Hepatocyte (in vitro differentiated cells): ENCODE results near the gene LOXHD1. TPM values are rescaled to one million over a fixed set of nuclear protein-coding genes. Genes with fewer than 3 reads are reported as not detected.

Experiments used
- DNase-seq: peaks from one replicate; pipeline ENCODE4 v3.0.0-alpha.2; 2016; ENCODE audit warnings: low spot score
- H2AFZ ChIP-seq: fragments of 200-600 bp; sonication (generic); 2 replicates; pipeline ENCODE4 v1.6.0; 2016; ENCODE audit warnings: antibody characterized with exemption, mild to moderate bottlenecking
- H3K27ac ChIP-seq: fragments of 200-600 bp; sonication (generic); 2 replicates; pipeline ENCODE4 v1.5.1; 2016; ENCODE audit warnings: mild to moderate bottlenecking
- H3K27me3 ChIP-seq: fragments of 200-600 bp; sonication (generic); 2 replicates; pipeline ENCODE4 v1.6.1; 2016
- H3K36me3 ChIP-seq: fragments of 200-600 bp; sonication (generic); replicated peaks from 2 replicates; pipeline ENCODE4 v1.5.1; 2016; ENCODE audit warnings: low read depth; ENCODE audit not compliant: insufficient read depth
- H3K4me1 ChIP-seq: fragments of 200-600 bp; sonication (generic); 2 replicates; pipeline ENCODE4 v1.5.1; 2016; ENCODE audit warnings: mild to moderate bottlenecking, moderate library complexity; ENCODE audit not compliant: insufficient read depth
- H3K4me2 ChIP-seq: fragments of 200-600 bp; sonication (generic); 2 replicates; pipeline ENCODE4 v1.6.0; 2016
- H3K4me3 ChIP-seq: fragments of 200-600 bp; sonication (generic); 2 replicates; pipeline ENCODE4 v1.5.1; 2016; ENCODE audit warnings: mild to moderate bottlenecking
- H3K79me2 ChIP-seq: fragments of 200-600 bp; sonication (generic); 2 replicates; pipeline ENCODE4 v1.6.0; 2017; ENCODE audit warnings: mild to moderate bottlenecking
- H3K9me2 ChIP-seq: fragments of 200-600 bp; sonication (generic); replicated peaks from 2 replicates; pipeline ENCODE4 v1.6.0; 2017; ENCODE audit warnings: mild to moderate bottlenecking; ENCODE audit not compliant: insufficient read depth
- H3K9me3 ChIP-seq: fragments of 200-600 bp; sonication (generic); 2 replicates; pipeline ENCODE4 v1.5.1; 2016; ENCODE audit warnings: low read depth, mild to moderate bottlenecking
- H4K20me1 ChIP-seq: fragments of 200-600 bp; sonication (generic); 2 replicates; pipeline ENCODE4 v1.6.0; 2016; ENCODE audit warnings: mild to moderate bottlenecking; ENCODE audit not compliant: insufficient read depth, poor library complexity, severe bottlenecking
- EZH2 ChIP-seq: fragments of 200-600 bp; sonication (generic); IDR thresholded peaks from 2 replicates; pipeline ENCODE4 v1.6.1; 2016; ENCODE audit warnings: antibody characterized with exemption, mild to moderate bottlenecking, borderline replicate concordance
- EZH2phosphoT487 ChIP-seq: fragments of 200-600 bp; sonication (generic); IDR thresholded peaks from one replicate; pipeline ENCODE4 v1.6.1; 2018; ENCODE audit warnings: antibody characterized with exemption, mild to moderate bottlenecking, low read depth, moderate library complexity; ENCODE audit not compliant: unreplicated experiment, severe bottlenecking
- WGBS: methylation state at CpG from one replicate; pipeline ENCODE4 v1.1.6; 2016; ENCODE audit warnings: low lambda C conversion rate; ENCODE audit errors: missing lambda C conversion rate; 5-methylcytosine and 5-hydroxymethylcytosine counted together
- polyA plus RNA-seq: library from polyadenylated mRNA; unstranded; fragments of >200 nt; fragmentation: Nextera tagmentation; extraction: Ambion mirVana; gene quantifications from 2 replicates; pipeline ENCODE4 v1.2.1, GENCODE V29; 2016
- total RNA-seq: library from RNA; depleted of rRNA; stranded (reverse); fragments of >200 nt; gene quantifications from 2 replicates; pipeline ENCODE4 v1.2.3, GENCODE V29; 2014
- TF ChIP-seq, protein P1 (sequence below): fragments of 200-600 bp; sonication (generic); IDR thresholded peaks from 2 replicates; pipeline ENCODE4 v1.5.1; 2016; ENCODE audit warnings: antibody characterized with exemption, mild to moderate bottlenecking; ENCODE audit not compliant: poor library complexity

LOXHD1 gene
- total and polyA plus RNA-seq, 2 experiments from 2014 or later = not detected

DNA sequence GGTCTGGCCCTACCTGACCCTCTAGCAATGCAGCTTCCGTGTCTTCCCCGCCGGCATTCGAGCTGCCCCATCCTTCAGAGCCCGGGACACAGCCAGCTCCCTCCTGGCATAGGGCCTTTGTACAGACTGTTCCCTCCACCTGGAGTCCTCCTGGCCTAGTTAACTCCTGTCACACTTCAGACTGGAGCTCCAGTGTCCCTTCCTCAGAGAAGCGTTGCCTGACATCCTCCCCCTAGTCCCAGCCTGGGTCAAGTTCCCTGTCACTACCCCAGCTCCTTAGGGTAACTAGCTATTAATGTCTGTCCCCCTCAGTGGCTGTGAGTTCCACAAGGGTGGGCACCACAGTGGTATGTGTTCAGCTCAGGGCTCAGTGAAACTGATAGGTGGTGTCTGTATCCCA lies 45.5 kb upstream of the LOXHD1 start:
- Histone ChIP-seq H3K4me3 (no peak overlapping the region), H3K27ac (no peak overlapping the region), H3K9me2 (no peaks in the 10 kb centered on the region), H4K20me1 (no peaks in the 10 kb centered on the region), H3K9me3 (no peaks in the 10 kb centered on the region), H2AFZ (no peak overlapping the region), H3K4me1 (no peaks in the 10 kb centered on the region), H3K79me2 (no peaks in the 10 kb centered on the region), H3K27me3 (no peaks in the 10 kb centered on the region), H3K4me2 (no peak overlapping the region), H3K36me3 (no peaks in the 10 kb centered on the region)
- no peak for TF ChIP-seq EZH2
- TF ChIP-seq, protein P1, sequence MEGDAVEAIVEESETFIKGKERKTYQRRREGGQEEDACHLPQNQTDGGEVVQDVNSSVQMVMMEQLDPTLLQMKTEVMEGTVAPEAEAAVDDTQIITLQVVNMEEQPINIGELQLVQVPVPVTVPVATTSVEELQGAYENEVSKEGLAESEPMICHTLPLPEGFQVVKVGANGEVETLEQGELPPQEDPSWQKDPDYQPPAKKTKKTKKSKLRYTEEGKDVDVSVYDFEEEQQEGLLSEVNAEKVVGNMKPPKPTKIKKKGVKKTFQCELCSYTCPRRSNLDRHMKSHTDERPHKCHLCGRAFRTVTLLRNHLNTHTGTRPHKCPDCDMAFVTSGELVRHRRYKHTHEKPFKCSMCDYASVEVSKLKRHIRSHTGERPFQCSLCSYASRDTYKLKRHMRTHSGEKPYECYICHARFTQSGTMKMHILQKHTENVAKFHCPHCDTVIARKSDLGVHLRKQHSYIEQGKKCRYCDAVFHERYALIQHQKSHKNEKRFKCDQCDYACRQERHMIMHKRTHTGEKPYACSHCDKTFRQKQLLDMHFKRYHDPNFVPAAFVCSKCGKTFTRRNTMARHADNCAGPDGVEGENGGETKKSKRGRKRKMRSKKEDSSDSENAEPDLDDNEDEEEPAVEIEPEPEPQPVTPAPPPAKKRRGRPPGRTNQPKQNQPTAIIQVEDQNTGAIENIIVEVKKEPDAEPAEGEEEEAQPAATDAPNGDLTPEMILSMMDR = no peak
- TF ChIP-seq EZH2phosphoT487 = no peak
- WGBS = 86% methylated on average over 6 of the region's 6 CpGs
- no peak for DNase-seq

DNA sequence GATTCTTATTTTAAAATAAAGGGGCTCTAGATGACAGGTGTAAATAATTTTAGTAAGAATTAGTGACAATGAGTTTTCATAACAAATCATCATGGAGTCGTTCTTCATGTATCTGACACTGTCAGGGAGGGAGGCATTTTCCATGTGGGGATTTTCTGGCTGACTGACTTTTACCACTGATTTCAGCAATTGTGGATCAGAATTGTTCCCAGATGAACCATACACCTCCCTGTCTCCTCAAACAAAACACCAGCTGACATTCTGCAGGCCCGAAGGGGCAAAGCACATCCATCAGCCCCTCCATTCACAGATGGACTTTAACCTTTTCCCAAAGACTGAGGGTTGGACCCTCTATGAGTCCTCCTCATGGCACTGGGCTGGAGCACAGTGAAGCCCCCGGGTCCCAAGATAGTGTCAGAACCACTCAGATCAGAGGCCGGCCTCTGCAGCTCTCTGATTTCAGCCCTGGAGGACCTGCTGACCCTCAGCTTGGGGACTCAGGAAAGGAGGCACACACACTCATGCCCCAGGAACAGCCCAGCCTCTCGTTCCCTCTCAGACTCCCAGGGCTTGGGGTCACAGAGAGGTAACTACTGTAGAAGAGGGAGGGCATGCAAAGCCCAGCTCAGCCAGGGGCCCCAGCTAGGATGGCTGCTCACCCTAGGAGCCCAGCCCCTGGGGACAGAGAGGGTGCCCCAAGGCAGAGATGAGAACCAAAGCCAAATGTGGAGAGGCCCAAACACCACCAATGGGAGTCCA lies 43.2 kb upstream of the LOXHD1 start:
- Histone ChIP-seq H3K79me2 (no peaks in the 10 kb centered on the region), H3K4me2 (no peak overlapping the region), H3K4me3 (no peak overlapping the region), H3K27me3 (no peaks in the 10 kb centered on the region), H3K9me3 (no peaks in the 10 kb centered on the region), H3K27ac (no peak overlapping the region), H4K20me1 (no peaks in the 10 kb centered on the region), H3K36me3 (no peaks in the 10 kb centered on the region), H2AFZ (no peak overlapping the region), H3K9me2 (no peaks in the 10 kb centered on the region), H3K4me1 (no peaks in the 10 kb centered on the region)
- TF ChIP-seq EZH2 (no peak), EZH2phosphoT487 (no peak)
- TF ChIP-seq, protein P1 = no peak
- WGBS = 84% methylated on average over 5 of the region's 5 CpGs
- DNase-seq = no peak

DNA sequence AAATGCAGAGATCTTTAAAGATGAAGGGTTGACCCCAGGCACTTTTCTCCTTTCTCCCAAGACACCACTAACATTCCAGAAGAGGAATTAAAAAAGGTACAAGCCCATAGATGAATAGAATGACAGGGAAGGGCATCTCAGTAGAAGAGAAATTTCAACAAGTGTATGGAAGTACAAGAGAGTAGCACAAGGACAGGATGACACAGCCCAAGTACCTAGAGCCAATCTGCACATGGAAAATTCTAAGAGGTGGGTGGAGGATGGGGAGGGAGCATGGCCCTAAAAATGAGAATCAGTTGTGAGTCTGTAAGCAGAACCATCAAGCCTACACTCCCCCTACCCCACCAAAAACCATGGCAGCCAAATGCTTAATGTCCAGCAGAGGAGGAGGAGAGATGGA lies 39.7 kb upstream of the LOXHD1 start:
- Histone ChIP-seq H3K27ac (no peak overlapping the region), H4K20me1 (no peaks in the 10 kb centered on the region), H3K9me3 (no peaks in the 10 kb centered on the region), H3K79me2 (no peaks in the 10 kb centered on the region), H3K4me1 (no peaks in the 10 kb centered on the region), H3K4me3 (no peak overlapping the region), H3K36me3 (no peaks in the 10 kb centered on the region), H3K4me2 (no peak overlapping the region), H2AFZ (no peak overlapping the region), H3K27me3 (no peaks in the 10 kb centered on the region), H3K9me2 (no peaks in the 10 kb centered on the region)
- TF ChIP-seq EZH2 = no peak
- TF ChIP-seq EZH2phosphoT487 = no peak
- TF ChIP-seq, protein P1 = no peak
- DNase-seq = no peak
